GM18858 (cell line): Measurements from ENCODE around the gene SPEM1.

Experiments used
- ATAC-seq: cut with Tn5 transposase; IDR thresholded peaks from one replicate; pipeline ENCODE4 v1.9.1; 2021; ENCODE audit not compliant: unreplicated experiment

Gene SPEM1

DNA sequence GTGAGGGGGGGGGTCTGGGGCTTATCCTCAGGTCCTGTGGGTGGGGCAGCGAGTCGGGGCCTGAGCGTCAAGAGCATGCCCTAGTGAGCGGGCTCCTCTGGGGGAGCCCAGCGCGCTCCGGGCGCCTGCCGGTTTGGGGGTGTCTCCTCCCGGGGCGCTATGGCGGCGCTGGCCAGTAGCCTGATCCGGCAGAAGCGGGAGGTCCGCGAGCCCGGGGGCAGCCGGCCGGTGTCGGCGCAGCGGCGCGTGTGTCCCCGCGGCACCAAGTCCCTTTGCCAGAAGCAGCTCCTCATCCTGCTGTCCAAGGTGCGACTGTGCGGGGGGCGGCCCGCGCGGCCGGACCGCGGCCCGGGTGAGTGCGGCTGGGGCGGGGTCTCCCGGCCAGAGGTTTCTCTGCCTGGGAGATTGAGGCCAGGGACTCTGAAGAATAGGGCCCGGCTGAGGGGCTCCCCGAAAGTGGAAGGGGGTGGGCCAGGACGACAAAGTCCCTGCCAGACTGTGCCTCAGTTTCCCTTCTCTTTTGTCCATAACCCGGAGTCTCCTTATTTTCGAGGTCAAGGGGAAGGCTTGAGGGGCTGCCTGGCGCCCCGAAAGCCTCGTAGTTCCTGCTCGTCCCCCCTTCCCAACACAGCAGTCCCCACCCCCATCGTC is 19.5 kb downstream of the SPEM1 start, which contains the start of gene FGF11:
Gene FGF11 (plus strand): TSS at position 51 of the 651 bp plus-strand sequence. CDS start 109 bp downstream, at position 160.
- no peak for ATAC-seq

DNA sequence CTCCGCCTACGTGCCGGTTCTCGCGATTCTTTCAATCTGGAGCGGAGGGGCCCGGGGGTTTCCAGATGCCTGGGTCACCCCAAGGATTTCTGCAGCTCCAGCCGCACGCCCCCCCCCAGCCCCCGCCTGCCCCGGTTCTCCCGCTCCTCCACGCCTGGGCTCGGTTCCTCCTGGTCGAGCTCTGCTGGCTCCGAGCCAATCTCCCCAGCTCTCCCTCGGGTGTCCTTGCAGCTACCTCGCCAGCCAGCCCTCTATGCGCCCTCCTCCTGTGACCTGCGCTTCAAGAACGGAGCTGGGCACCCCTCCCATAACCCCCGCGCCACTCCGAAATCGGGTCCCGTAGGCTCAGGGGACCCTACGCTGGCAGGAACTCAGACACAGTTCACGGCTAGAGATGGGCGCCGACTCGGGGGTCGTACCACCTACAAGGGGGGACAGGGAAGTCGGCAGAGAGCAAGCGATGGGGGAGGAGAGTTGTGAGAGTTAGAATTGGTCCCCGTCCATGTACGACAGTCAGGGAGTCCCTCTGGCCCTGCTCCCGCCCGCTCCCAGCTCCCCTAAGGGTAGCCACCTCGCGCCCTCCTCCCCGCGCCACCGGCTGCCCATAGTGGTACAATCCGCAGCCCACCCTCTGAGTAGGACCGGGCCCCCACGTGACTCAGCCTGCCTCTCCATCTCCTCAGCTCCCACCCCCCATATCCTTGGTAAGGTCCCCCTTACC is 20.1 kb downstream of the SPEM1 start:
- no peak for ATAC-seq

DNA sequence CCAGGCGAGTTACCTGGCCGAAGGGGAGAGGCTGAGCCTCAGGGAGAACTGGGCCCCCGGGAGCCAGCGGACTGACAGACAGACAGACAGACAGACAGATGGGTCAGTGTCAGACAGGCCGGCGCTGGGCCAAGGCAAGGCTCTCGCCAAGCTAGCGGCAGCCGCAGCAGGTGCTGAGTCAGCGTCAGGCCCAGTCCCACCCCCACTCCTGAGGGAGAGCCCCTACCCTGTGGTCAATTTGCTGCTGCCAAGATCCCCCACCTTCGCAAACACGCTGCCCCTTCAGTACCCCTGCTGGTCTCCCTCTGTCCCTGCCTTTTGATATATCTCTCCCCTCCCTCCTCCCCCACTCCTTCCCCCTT is 20.7 kb downstream of the SPEM1 start:
- ATAC-seq, result no peak

DNA sequence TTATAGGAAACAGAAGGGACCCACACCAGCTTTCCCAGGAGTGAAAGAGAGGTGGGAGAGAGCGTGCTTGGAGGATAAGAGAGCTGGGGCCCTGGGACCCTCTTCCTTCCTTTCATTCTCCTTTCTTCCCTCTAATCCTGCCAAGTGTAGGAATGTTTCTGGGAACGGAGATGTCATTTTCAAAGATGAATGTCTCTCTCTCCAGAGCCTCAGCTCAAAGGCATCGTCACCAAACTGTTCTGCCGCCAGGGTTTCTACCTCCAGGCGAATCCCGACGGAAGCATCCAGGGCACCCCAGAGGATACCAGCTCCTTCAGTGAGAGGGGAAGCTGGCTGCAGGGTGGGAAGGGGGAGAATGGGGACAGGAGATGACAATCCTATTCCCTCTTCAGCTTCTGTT is 21.1 kb downstream of the SPEM1 start:
- ATAC-seq, result no peak

DNA sequence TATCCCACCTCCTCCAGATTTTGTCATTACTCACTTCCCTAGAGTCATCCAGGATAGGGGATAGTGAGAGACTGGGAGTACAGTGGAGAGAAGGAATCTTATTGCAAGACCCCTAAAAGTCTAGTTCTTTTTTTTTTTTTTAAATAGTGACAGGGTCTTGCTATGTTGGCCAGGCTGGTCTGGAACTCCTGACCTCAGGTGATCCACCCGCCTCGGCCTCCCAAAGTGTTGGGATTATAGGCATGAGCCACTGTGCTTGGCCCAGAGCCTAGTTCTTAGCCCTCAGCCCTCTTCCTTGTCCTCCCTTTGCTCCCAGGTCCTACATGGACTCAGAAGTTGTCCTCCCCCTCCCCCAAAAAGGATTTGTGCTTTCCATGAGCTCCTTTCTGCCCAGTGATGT is 22.0 kb downstream of the SPEM1 start:
- no peak for ATAC-seq

DNA sequence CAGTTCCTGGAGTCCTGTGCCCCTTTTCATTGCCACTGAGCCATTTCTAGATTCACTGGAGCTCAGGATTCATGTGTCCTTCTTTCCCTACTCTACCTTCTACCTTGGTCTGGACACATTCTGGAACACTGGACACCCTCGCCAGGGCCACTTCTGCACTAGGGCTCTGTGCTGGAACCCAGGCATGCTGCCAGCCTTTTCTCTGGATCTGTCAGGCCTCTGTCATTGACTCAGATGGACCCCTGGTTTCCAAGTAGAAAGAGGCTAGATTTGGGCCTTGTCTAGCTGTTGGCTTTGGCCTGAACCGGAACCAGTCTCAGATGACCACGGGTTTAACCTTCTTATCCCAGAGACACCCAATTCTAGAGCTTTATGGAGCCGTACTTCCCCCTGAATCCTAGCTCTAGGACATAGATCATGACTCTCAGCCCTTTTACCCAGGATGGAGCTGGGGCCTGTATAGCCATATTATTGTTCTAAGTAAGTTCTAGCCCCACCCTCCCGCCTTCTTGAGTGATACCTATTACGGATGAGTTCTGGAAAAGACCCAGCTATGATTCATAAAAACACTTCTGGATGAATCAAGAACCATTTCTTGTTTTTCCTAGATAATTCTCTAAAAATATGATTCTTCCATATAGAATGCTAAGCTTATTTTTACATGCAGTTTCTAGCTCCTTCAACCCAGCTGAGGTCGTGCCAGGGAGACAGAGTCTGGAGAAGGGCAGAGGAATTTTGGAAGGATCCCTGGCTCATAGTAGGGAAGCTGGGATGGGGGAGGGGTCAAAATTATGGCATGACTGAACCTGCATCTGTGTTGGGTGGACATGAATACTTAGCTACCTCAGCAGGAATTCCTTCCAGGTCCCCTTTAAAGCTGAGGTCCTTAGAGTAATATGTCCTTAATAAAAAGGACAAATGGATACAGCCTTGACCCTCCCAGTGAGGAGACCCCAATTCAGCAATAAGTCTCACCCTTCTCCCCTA is 23.7 kb downstream of the SPEM1 start:
- no peak for ATAC-seq

DNA sequence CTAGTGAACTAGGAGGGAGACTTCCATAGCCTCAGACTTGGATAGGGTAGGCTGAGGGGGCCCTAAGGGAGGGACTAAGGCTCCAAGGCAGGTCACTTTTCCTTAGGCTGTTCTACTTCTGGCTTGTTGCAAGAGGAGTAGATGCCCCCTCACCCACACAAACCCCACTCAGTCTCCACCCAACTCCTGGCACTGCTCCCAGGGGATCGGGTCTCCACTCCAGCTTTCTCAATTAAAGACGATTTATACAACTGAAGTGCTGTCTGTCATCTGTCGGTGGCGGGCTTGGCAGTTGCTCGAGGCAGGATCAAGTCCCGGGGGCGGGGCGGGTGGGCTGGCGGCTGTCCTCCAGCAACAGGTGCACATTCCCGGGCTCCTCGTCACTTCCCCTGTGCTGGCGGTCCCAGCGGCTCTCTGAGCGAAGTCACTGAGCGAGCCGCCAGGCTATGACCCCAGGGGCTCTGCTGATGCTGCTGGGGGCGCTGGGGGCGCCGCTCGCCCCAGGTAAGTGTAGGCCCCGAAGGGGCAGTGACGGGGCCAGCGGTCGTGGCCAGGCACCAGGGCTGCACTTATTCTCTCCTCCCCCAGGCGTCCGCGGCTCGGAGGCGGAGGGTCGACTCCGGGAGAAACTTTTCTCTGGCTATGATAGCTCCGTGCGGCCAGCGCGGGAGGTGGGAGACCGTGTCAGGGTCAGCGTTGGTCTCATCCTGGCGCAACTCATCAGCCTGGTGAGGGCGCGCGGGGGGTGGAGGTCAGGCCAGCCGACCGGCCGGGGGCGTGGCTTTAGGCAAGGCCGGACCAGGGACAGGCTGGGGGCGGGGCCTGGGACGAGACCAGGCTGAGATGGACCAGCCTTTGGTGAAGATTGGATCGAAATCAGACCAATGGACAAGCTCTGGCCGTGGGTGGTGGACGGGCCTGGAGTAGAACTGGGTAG is 24.8 kb downstream of the SPEM1 start, which contains the start of gene CHRNB1:
Gene CHRNB1 (plus strand): TSS at position 380 of the 937 bp plus-strand sequence. CDS start 67 bp downstream, at position 447.
- no peak for ATAC-seq

DNA sequence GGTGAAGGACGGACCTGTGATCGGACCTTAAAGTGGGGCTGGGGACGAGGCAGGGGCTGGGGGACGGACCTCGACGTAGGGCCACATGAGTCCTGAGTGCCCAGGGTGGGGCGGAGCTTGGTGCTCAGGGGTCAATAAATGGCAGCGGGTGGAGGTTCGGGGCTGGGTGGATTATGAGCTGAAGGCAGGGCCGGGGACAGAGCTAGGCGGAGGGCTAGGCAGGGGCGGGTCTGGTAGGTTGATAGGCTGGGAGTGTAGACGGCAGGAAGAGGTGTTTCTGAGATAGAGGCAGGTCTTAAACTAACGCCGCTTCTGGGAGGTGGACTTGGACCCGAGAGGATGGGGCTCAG is 25.5 kb downstream of the SPEM1 start:
- no peak for ATAC-seq

DNA sequence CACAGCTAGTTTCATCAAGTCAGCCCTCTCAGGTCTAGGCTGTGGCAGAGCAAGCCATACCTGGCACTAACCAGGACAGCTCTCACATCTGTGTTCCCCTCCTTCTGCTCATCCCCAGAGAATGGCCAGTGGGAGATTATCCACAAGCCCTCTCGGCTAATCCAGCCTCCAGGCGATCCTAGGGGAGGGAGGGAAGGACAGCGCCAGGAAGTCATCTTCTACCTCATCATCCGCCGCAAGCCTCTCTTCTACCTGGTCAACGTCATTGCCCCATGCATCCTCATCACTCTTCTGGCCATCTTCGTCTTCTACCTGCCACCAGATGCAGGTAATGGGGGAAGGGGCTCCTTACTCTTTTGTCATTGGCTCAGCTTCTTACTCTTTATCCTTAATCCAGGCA is 28.3 kb downstream of the SPEM1 start:
- no peak for ATAC-seq

DNA sequence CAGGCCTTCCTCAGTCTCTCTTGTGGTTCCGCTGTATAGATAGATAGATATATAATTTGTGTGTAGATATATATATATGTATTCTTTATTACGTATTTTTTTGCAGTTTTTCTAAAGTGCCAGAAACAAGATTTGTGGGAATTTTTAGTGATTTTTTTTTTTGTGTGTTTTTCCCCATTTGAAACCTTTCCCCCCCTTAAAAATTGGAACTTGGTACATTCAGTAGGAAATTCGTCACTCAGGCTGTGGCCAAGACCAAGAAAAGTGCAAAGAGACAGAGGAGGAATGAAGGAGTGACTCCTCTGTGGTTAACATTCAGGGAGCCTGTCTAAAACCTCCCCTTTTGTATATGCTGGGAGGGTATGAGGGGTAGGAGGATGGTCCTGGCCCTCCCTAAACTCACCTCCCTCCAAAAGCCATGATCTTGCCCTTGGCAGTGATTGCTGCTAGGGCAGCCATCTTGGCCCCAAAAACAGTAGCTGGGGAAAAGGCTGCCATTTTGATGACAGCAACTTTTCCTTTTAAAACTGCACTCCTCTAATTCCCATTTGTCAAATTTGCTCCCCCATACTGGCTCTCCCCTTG is 39.9 kb downstream of the SPEM1 start:
- no peak for ATAC-seq

DNA sequence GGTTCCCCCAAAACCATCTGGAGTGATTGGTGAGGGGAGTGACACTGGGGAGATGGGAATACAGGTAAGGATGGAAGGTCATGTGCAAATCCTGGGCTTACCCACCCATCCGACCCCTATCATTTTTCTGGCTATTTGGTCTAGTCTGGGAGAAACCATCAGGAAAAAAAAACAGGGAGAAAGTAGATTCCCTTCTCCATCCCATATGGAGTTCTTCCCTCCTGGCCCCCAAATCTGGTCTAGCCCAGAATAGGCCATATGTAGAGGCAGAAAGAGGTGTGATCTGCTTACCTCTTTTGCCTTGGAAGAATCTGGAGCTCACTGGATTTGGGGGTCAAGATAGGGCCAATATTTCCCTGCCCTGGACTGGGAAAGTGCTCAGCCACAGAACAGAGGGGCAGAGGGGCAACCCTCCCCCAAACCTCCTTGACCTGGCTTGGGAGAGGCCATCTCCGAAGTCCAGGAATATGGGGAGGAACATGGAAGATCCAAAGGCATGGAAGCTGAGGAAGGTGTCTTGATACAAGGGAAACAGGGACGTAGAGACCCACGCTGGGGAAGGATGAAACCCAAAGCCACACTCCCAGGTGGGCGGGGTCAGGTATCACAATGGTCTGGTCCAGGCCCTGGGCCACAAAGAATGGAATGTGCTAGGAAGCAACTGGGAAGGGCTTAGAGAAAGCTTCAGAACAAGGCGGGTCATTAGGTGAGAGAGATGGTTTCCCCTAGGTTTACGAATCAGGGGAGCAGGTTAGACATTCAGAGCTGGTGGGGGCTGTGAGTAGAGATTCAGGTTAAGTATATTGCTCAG is 40.9 kb downstream of the SPEM1 start:
- ATAC-seq, result no peak

DNA sequence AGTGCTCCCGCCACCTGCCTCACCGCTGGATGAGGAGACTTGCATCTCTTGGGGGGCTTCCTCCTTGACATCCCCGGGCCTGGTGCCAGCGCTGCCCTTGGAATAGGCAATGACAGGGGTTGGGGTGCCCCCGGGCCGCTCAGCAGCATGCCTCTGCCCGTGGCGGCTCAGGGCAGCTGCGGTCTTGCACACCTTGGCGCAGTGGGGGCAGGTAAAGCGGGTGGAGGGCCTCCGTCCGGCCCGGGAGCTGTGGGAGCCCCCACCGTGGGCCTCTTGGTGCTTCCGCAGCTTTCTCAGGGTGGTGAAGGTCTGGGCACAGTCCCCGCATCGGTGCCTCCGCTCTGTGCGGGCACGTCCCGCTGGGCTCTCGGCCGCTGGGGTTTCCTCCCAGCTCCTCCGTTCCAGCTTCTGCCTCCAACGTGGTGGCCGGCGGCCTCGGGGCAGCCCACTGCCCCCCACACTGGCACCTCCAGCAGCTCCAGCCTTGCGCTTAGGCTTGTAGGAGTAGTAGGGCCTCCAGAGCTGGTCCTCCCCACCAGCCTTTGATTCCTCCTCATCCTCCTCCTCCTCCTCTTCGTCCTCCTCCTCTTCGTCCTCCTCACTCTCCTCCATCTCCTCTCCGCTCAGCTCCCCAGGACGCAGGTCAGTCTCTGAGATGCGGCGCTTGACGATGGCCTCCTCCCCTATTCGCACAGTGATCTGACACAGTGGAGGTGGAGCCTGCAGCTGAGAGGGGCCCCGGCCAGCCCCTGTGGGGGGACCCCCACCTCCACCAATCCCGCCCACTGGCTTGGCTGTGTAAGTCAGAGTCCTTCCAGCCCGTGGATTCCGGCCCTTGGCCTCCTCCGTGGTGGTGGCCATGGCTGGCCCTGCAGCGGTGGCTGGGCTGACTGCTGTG is 42.6 kb downstream of the SPEM1 start:
- no peak for ATAC-seq

DNA sequence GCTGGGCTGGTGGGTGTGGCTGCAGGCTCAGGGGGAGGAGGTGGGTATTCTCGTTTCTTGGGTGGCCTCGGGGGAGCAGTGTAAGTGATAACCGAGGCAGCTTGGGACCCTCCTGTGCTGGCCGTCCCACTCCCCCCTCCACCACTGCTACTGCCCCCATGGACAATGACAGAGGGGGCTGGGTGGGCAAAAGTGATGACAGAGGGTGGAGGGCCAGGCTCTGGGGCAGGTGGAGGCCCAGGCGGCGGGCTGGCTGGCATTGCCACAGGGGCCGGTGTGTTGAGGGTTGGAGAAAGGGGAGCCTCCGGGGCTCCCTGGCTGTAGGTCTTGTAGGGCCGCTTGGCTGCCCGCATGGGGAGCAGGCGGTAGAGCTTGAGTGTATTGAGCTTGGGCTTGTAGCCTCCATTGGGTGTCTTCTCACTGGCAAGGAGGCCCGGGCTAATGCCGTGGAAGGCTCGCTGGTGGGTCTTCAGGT is 43.3 kb downstream of the SPEM1 start:
- no peak for ATAC-seq

DNA sequence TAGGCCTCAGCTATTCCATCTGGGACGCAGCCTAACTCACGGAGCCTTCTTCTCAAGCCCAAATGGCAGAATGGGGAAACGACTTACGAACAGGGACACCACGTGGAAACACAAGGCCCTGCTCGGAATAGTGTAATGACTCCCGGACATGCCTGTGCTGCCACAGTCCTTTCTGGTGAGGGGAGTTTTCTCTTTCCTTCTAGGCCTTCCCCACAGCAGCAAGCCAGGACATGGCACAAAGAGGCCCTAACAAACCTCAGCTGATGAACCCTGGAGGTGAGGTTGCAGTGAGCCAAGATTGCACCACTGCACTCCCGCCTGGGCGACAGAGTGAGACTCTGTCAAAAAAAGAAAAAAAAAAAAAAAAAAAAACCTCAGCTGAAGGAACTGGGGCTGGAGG is 44.0 kb downstream of the SPEM1 start:
- no peak for ATAC-seq

DNA sequence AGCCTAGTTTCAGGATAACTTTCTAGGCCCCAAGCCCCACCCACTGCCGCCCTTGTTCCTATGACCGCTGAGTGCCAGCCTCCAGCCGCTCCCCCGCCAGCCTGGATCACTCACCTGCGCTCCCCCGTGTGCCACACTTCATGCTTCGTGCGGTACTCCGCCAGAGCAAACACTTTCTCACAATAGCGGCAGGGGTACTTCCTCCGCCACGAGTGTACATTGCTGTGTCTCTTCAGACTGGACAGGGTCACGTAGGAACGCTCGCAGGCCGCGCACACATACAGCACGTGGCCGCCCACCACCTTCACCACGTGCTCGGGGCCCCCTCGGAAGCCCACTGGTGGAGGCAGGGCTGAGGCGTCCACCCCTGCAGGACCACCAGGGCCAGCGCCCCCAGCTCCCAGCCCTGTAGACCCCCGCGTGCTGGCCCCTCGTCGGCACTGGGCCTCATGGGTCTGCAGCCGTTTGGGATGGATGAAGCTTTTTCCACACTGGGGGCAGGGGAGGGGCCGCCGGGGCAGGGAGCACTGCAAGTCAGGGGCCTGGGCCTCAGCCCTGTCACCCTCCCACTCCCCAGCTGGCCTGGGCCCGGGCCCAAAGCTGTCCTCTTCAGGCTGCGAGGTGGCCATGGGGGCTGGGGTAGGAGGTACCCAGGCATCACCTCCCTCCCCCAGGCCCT is 45.6 kb downstream of the SPEM1 start:
- ATAC-seq, result no peak

DNA sequence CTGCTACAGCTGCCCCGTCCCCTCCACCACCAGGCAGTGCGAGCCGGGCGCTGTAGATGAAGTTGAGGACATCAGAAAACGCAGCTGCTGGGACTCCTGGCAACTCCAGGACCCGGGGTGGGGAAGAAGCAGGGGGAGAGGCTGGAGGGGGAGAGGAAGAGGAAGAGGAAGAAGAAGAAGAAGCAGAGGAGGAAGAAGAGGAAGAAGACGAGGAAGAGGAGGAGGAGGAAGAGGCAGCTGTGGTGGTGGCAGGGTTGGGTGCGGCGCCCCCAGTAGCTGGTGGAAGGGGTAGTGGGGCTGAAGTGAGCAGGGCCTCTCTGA is 46.2 kb downstream of the SPEM1 start:
- no peak for ATAC-seq

DNA sequence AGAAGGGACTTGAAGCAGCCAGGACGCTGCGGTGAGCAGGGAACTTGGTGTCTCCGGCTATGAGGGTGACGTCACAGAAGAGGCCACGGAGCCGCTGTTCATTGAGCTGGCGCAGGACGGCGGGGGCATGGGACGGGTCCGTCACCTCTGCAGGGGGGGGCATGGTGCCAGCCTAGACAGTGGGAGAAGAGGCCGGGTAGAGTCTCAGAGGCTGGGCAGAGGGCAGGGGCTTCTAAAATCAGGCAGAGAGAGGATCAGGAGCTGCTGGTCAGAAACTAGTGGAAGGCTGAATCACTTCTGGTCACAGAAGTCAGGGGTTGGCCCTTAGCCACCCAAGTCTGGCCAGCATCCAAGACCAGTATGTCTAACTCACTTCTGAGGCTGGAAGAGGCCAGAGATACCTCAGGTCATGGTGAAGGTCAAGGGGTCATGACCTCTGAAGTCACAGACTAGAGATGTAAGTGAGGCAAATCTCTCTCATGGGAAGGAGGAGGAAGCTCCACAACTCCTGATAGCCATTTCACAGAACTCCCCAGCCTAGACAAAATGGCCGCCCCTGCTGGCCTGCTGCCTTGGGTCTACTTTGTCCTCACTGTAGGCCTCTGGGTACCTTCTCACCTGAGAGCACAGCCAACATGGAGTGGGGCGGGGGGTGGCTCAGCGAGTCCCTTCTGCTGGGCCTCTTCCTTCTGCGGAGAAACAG is 46.7 kb downstream of the SPEM1 start:
- no peak for ATAC-seq
